Kidney tubule cell (primary cell): ENCODE results near the gene LMTK2.

ENCODE experiments used
- DNase-seq: peaks from one replicate; pipeline ENCODE4 v3.0.0-alpha.2; 2018; ENCODE audit warnings: low spot score

LMTK2 gene

DNA sequence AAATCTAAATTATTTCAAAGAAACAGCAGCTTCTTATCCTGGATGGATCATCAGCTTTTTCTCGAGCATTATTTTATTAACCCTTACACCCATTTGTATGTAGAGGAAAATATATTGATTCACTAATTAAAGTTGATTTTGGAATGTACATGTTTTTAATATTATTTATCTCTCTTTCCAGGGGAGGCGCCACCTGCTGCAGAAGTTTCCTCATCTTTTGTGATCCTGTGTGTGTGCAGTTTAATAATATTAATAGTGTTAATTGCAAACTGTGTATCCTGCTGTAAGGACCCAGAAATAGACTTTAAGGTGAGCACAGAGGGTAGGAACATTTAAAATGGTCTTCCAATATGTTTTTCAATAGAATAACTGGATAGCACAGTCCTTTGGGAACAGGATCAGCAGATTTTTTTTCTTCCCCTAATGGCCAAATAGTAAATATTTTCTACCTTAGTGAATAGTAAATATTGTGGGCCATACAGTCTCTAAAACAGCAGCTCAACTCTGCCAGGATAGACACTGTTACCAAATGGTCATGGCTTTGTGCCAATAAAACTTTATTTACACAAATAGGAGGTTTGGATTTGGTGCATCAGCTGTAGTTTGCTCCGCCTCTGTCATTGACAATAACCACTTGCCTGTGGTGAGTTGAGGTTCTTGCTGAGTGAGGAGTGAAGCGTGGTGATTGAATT, 30.6 kb downstream of the LMTK2 start:
- DNase-seq: no peak

DNA sequence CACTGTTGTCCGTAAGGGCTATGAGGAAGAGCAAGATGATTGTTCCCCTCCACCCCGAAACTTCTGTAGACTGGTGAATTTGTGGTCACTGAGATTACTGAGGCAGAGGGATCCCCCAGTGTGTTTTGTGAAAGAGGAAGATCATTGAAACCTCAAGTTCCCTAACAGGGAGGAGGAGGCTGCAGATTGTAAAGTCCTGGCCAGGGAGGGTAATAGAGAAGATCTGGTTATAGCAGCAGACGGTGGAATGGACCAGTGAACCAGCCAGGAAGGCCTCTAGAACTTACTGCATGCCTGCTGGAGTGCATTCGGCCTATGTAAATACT, 31.1 kb downstream of the LMTK2 start:
- DNase-seq: no peak

DNA sequence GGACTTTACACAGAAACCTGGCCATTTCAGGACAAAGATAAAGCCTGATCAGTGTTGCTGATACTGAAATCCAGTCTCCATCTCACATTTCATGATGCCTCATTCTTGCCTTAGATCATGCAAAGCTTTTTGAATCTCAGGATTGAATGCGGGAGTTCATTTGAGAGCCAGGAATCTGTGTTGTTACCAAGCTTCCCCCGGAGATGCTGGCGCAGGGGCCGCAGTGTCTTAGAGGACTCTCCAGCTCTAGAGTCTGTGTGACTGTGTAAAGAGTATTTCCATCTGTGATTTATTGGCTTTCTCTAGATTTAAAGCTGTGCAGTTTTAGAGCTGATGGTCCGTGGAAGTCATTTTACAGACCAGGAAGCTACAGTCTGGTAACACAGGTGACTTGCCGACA, 32.0 kb downstream of the LMTK2 start:
- DNase-seq: no peak

DNA sequence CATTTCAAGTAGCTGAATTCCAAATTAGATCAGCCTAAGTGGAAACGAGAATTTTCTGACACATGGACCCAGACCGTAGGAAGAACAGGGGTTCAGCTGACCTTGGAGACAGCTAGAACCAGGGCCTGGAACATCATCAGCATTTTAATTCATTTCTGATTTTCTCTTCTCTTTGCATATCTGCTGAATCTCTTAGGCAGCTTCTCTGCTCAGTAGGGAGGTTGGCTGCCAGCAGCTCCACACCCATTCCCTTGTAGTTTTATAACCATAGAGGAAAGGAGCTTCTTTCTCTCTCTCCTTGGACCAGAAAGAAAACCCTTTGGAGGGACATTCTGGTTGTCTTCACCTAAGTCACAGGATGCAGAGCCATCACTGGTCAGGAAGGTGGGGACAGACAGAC, 36.0 kb downstream of the LMTK2 start:
- no peak for DNase-seq

DNA sequence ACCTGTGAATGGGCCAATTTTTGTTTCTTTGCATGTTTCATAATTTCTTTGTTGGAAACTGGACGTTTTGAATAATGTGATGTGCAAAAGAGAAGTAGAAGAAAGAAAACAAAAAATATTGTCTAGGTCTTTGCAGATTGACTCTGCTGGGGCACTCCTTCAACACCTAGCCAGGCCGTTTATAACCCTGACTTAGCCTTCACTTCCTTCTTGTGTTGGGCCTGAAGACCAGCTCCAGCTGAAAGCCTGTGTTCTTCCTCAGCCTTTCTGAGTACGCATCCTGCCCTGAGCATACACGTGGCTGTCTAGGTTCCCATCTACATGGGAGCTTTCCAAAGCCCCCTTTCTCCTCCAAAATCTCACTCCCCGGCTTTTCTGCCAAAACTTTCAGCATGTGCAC, 41.9 kb downstream of the LMTK2 start:
- DNase-seq: no peak

DNA sequence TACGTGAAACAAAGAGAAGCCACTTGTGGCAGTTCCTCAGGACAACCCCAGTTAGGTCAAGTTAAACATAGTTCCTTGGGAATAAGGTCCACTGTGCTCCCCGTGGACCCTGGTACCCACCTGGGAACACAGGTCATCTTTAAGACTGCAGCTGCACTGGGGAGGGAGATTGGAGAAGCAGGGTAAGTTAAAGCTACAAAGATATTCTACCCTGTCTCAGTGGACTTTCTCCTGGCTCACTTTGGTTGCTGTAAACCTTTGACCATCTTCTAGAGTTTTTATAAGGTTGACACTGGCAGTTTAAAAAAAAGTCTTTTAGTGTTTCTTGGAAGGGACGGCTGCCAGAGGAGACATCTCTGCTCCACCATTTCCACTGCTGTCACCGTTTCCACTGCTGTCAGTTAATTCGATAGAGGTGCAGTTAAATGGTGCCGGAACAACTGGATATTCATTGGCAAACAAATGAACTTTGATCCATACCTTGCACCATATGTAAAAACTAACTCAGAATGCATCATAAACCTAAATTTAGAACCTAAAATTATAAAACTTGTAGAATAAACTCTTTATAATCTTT, 42.5 kb downstream of the LMTK2 start:
- no peak for DNase-seq

DNA sequence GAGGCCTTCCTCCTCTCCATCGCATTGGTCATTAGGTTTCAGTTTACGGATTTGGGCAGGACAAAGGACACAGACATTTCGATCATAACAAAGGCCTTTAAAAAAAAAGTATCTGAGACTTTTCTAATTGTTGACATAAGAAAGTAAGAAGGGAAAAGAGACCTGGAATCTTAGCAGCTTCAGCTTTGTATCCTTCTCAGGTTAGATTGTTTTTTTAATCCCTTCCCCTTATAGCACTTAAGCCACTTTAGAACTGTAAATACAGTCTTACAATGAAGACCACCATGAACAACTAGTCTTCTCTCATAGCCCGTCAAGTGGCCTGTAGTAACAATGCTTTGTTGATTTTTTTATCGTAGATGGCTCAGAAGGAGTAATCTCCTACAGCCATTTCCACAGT, 45.2 kb downstream of the LMTK2 start:
- DNase-seq: no peak

DNA sequence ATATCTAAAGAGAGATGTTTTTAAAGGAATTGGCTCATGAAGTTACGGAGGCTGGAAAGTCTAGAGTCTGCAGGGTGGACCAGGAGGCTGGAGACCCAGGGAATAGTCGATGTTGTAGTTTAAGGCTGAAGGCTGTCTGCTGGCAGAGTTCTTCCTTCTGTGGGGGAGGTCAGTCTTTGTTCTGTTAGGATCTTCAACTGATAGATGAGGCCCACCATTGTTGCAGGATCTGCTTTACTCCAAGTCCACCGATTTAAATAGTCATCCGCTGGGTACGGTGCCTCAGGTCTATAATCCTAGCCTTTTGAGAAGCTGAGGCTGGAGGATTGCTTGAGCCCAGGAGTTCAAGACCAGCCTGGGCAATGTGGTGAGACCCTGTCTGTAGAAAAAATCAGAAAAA, 50.0 kb downstream of the LMTK2 start:
- no peak for DNase-seq

DNA sequence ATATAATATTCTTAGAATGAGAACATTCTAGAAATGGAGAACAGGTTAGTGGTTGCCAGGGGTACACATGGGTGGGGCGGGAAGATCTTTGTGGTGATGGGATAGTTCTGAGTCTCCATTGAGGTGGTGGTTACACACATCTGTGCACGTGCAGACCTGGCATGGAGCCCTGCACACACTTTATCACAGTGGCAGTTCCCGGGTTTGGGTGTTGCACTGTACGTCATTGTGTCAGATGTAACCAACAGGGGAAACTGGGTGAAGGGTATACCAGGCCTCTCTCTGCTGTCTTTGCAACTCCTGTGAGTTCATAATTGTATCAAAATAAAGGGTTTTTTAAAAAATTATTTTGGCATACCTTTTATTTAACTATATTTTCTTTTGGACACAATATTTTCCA, 51.1 kb downstream of the LMTK2 start:
- no peak for DNase-seq

DNA sequence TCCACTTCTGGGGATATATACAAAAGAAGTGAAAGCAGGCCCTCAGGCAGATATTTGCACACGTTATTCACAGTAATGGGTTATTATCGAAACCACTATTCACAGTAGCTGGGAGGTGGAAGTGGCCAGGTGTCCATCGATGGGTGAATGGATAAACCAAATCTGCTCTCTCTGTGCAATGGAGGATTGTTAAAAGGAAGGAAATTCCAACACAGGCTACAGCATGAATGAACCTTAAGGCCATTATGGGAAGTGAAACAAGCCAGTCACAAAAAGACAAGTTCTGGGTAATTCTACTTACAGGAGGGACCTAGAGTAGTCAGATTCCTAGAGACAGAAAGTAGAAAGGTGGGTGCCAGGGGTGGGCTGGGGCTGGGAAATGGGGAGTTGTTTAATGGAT, 56.1 kb downstream of the LMTK2 start:
- no peak for DNase-seq

DNA sequence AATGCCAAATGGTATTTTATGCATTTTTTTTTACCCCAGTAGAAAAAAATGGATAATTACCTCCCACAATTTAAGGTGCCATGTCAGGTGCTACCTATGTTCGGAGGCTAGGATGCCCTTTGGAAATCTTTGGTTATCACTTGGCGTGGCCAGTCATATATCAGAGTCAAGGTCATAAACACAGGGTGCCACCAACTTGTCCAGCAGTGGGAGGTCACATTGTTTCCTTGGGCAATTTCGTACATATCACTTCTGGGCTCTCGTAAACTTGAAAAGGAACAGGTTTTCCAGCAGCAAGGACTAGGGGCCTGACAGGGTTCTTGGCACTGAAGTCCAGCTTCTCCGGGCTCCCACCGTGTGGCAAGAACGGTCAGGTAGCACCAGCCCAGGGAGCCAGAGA, 56.6 kb downstream of the LMTK2 start:
- DNase-seq: no peak

DNA sequence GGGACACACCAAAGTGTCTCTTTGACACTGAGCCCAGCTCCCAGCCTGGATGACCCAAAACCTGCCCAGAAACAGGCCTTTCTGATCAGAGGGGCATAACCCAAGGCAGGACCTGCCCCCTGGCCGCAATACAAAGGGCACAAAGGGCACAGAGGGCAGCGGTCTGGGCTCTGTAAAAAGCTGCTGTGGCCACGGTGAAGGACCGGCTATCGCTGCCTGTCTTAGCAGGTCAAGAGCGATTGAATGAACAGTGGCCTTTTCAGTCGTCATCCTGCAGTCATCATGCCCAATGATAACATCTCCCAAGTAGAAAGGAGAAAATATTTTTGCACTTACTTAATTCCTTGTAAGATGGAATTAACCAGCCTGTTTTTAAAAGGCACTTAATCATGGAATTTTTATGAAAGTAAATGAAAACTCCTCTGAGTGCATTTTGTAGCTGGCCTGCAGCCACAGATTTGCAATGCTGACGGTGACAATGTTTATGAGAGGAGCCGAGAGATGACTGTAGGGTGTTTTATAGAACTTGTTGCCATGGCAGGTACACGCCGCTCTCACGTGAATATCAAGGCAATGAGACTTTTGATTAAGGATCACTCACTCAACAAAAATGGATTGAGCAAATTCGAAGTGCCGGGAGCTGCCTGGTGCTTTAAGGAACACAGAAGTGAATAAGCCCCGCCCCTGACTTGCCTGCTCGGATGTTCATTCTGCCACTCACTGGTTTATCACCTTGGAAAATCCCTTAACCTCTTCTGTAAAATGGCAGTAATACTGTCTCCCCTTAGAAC, 57.2 kb downstream of the LMTK2 start:
- peak; percentile 62 for DNase-seq

DNA sequence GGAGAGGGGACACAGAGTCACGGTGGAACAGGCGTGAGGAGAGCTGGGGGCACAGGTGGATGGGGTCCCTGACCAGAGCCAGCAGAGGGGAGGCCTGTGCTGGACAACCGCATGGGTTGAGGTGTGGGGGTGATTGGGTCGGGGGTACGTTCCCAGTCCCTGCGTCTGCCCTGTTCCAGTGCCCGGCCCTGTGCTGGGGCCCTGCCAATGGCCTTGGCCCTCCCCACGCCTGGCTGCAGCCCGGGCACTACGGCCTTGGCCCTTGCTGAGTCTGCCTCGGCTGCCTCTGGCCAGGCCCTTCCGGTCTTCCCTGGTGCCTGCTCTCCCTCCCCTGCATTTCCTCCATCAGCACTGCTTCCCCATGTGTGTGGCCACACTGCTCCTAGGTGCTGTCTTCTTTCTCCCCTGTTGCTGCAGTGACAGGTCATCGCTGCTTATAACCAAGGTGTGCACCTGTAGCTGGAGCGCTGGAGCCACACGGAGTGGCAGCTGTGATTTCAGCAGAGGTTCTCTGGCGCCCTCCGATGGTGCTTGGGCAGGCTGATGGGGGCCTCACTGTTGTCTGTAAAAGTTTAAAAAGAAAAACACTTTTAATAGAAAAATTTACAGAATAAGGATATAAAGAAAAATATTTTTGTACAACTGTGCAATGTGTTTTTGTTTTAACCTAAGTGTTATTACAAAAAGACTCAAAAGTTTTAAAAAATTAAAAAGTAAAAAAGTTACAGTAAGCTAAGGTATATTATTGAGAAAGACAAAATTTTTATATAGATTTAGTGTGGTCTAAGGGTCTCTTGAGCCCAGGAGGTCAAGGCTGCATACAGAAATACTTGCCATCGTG, 59.4 kb downstream of the LMTK2 start:
- peak; percentile 69 for DNase-seq

DNA sequence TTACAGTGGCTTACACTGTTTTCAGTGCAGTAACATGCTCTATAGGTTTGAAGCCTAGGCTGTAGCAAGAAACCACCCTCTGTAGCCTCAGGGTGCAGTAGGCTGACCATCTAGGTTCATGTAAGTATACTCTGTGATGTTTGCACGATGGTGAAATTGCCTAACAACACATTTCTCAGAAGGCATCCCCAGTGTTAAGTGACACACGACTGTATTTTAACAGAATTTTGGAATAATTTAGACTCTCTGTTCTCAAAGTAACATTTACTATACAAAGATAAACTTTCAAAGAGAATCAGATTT, 60.0 kb downstream of the LMTK2 start:
- no peak for DNase-seq

DNA sequence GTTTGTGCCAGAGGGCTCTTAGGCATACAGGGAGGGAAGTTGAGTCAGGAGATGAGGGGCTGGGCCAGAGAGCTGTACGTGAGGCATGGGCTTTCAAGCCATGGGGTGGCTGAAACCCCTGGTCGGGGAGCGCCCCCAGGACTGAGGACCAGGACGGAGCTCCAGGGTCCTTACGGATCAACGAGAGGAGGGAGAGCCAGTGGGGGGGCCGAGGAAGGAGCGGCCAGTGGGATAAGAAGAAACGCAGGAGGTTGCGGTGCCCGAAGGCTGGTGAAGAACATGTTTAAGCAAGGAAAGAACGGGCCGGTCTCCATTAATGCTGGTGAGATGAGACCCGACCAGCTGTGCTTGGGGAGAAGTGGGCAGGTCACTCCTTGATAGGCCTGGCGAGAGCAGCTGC, 61.0 kb downstream of the LMTK2 start:
- DNase-seq: no peak

DNA sequence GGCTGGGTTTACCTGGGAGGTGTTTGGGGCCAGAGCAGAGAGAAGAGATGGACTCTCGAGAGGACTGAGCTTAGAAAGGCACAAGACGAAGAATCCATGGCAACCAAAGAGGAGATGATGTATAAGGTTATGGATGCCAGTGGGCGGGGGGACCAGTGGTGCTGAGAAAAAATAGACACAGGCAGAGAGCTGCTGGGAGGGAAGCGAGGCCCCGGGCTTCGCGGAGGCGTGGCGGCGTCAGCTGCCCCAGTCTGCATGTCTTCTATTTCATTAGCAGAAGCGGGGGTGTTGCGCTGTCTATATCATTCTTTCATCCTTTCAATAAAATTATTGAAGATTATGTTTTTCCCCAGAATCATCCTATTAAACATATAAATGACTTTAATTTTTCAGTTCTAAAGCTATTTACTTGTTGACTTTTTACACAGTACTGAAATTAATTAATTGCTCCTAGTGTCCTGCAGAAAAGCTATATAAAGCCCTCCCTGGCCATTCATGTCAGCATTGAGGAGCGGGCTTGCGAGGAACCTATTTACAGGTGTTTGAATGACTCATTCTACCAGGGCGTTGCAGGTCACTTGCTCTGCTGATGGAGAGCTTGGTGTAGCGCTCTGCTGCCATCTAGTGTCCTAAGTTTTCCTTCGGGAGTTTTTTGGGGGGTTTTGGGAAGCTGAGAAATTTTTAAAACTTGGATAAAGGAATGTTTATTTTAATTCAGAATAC, 61.7 kb downstream of the LMTK2 start:
- peak; percentile 80 for DNase-seq

DNA sequence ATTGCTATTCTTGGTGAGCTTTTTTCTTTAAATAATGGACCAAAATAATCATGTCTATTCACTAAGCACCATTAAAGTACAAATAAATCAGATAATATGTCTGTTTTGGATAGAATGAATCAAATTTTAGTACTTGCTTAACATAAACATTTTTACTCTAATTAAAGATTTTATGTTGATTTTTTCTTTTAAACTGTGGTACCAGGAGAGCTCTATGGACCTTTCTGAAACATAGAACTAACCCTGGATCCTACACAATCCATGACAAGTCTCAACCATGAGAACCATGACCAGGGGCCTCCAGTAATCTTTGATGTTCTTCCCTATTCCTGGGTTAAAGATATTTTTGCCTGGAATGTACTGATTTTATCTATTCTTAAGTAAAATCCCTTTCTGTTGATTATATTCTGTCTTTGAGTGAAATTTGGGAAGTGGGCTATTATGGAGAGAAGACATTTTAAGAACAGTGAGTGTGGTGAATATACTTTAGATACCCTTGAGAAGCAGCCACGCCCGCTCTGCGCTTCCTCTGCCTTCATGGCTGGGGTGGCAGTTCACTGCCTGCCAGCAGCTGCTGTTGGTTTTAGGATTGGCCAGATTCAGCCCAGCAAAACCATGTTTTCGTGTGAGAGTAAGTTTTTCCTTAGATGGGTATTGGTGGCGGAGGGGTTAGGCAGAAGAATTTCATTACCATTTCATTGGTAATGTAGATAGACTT, 62.4 kb downstream of the LMTK2 start:
- DNase-seq: no peak

DNA sequence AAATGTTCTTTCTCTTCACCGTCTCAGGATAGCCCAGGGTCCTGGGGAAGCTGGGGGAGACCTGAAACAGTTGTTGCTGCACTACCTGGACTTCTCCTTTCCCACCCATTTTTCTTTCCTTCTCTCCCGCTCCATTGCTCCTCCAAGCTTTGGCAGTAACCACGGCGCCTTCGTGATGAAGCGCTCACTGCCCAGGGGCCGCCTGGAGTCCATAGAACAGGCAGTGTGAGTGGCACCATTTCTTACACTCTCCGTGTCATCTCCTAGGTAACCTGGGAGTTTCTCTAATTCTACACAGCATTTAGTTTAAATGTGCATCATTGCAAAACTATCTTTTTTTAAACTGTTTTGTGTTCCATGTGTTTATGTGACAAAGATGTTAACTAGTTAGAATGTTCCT, 64.3 kb downstream of the LMTK2 start:
- no peak for DNase-seq

DNA sequence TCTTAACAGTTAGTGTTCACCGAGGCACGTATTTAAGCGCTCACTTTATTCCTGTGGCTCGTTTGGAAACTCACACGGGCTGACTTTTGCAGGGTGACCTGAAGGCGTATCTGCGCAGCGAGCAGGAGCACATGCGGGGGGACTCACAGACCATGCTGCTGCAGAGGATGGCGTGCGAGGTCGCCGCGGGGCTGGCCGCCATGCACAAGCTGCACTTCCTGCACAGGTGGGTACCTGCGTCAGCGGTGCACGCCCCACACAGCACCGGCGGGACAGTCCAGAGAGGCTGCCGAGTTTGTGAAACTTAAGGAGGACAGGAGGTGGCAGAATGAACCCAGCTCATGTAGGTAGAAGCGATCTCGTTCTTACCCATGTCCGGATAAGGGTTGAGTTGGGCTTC, 64.8 kb downstream of the LMTK2 start:
- DNase-seq: no peak

DNA sequence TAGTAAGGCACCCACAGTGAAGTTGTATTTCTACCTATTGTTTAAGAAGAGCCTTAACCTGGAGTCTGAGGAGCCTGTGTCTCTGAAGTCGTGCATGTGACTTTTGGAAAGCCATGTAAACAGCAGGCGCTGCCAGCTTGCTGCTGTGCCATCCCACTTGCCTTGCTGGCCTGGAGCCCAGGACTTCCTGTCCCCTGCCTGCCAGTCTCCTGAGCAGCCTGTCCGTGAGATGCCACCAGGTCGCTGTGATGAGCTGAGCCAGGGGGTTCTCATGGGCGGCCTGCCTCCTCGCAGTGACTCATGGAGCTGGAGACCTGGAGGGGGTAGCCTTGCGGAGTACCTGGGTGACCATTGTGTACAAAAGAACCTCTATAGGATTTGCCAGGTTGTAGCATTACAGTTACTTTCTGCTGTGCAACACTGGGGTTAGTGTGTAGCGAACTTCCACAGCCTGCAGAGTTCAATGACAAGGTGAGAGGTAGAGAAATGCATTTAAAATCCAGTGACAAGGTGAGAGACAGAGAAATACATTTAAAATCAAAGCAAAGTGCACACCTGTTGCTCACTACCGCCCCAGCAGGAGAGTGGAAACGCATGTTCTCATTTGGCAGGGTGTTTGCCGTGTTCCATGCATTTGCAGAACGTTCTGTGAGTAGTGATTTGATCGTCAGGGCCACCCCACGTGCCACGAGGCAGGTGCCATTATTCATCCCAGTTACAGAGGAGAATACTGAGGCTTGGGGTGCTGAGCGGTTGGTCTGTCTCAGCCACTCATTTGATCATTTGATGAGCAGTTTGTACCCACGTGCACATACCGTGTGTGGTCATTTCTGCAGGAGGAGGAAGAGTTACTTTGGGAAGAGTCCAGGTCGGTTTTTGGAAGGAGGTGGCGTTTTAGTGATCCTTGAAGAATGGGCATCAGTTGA, 67.9 kb downstream of the LMTK2 start:
- no peak for DNase-seq
